ENCODE data around the gene CACFD1.

DNA sequence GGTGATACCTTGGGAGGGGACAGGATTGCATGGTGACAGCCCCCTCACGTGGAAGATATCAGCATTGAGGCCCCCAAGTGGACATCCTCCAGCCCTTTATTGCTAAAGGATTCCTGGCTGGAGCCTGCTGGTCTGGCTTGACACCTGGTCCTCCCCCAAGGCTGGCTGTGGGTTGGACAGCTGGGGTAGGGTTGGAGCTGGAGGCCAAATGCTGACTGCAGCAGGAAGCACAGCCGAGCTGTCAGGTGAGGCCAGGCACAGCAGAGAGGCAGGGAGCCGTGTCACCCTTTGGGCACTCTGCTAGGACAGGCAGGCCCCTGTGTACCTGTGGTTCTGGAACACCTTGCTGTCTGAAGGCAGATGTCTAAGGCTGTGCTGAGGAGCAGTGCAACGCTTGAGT lies 2.2 kb downstream of the CACFD1 start:
- TF ChIP-seq, protein P1, sequence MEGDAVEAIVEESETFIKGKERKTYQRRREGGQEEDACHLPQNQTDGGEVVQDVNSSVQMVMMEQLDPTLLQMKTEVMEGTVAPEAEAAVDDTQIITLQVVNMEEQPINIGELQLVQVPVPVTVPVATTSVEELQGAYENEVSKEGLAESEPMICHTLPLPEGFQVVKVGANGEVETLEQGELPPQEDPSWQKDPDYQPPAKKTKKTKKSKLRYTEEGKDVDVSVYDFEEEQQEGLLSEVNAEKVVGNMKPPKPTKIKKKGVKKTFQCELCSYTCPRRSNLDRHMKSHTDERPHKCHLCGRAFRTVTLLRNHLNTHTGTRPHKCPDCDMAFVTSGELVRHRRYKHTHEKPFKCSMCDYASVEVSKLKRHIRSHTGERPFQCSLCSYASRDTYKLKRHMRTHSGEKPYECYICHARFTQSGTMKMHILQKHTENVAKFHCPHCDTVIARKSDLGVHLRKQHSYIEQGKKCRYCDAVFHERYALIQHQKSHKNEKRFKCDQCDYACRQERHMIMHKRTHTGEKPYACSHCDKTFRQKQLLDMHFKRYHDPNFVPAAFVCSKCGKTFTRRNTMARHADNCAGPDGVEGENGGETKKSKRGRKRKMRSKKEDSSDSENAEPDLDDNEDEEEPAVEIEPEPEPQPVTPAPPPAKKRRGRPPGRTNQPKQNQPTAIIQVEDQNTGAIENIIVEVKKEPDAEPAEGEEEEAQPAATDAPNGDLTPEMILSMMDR (IDR thresholded peaks at IDR 0.05; ENCODE audit: borderline replicate concordance, extremely low read depth, low read length, poor library complexity, severe bottlenecking), result no peak
- TF ChIP-seq EZH2 (IDR thresholded peaks at IDR 0.05; ENCODE audit: borderline replicate concordance, low read depth, low read length, severe bottlenecking), result no peak
